Keratinocyte (primary cell): Measurements from ENCODE around the gene TMC7. TPM values are rescaled to one million over a fixed set of nuclear protein-coding genes. Genes with fewer than 3 reads are reported as not detected.

Experiments used
- DNase-seq: peaks from one replicate; pipeline ENCODE4 v3.0.0-alpha.2; 2011; ENCODE audit warnings: low read depth, missing footprints, low spot score
- FAIRE-seq: peaks from 2 replicates; lab custom pipeline; 2011; peaks lifted over from hg19 to GRCh38; lab: Jason Lieb, UNC
- H2AFZ ChIP-seq: 2 replicates; pipeline ENCODE4 v1.6.0; 2012; ENCODE audit warnings: low read length, control low read depth, inconsistent platforms; ENCODE audit not compliant: control insufficient read depth
- H3K27ac ChIP-seq: 2 replicates; pipeline ENCODE4 v1.5.1; 2011; ENCODE audit warnings: low read length; ENCODE audit not compliant: control insufficient read depth, insufficient read depth
- H3K27me3 ChIP-seq: 3 replicates; pipeline ENCODE4 v1.6.0; 2011; ENCODE audit warnings: low read length; ENCODE audit not compliant: control insufficient read depth, insufficient read depth; ENCODE audit errors: extremely low read depth
- H3K36me3 ChIP-seq, 2 experiments: 2 replicates in 1 of 2; 3 replicates in 1 of 2; pipeline ENCODE4 v1.5.1; 2011; ENCODE audit warnings: low read length in 2 of 2, mild to moderate bottlenecking in 1 of 2; ENCODE audit not compliant: control insufficient read depth in 2 of 2, insufficient read depth in 2 of 2; ENCODE audit errors: extremely low read depth in 1 of 2
- H3K4me1 ChIP-seq: 3 replicates; pipeline ENCODE4 v1.5.1; 2011; ENCODE audit warnings: low read length; ENCODE audit not compliant: control insufficient read depth, insufficient read depth; ENCODE audit errors: extremely low read depth
- H3K4me2 ChIP-seq: 3 replicates; pipeline ENCODE4 v1.6.0; 2011; ENCODE audit warnings: low read depth, low read length; ENCODE audit not compliant: control insufficient read depth, insufficient read depth; ENCODE audit errors: extremely low read depth
- H3K4me3 ChIP-seq, 3 experiments: fragments of 200-600 bp in 1 of 3; sonication (generic) in 1 of 3; 2 replicates in 2 of 3; 3 replicates in 1 of 3; pipeline ENCODE4 v1.5.1; 2011 to 2016; ENCODE audit warnings: low read length in 3 of 3, mild to moderate bottlenecking in 3 of 3, control low read depth in 2 of 3, inconsistent platforms in 1 of 3, low read depth in 1 of 3, mixed read lengths in 1 of 3, mixed run types in 1 of 3, moderate library complexity in 1 of 3; ENCODE audit not compliant: control insufficient read depth in 2 of 3, insufficient read depth in 2 of 3; ENCODE audit errors: extremely low read depth in 1 of 3
- H3K79me2 ChIP-seq: 2 replicates; pipeline ENCODE4 v1.6.0; 2012; ENCODE audit warnings: low read length; ENCODE audit not compliant: control insufficient read depth, insufficient read depth
- H3K9ac ChIP-seq: 3 replicates; pipeline ENCODE4 v1.6.0; 2011; ENCODE audit warnings: low read length; ENCODE audit not compliant: control insufficient read depth, insufficient read depth; ENCODE audit errors: extremely low read depth
- H3K9me1 ChIP-seq: 3 replicates; pipeline ENCODE4 v1.6.0; 2011; ENCODE audit warnings: low read length; ENCODE audit not compliant: control insufficient read depth, insufficient read depth; ENCODE audit errors: extremely low read depth
- H3K9me3 ChIP-seq: 2 replicates; pipeline ENCODE4 v1.5.1; 2012; ENCODE audit warnings: low read depth, low read length; ENCODE audit not compliant: control insufficient read depth
- H4K20me1 ChIP-seq: 3 replicates; pipeline ENCODE4 v1.6.0; 2011; ENCODE audit warnings: low read length; ENCODE audit not compliant: control insufficient read depth, insufficient read depth; ENCODE audit errors: extremely low read depth
- EZH2 ChIP-seq: IDR thresholded peaks from one replicate; pipeline ENCODE4 v1.6.1; 2012; ENCODE audit warnings: inconsistent platforms, mild to moderate bottlenecking, low read length, moderate library complexity
- dilution Hi-C: fragments of 300-500 bp; cut with MboI; formaldehyde crosslinking; loops from one replicate; pipeline ENCODE4 v1.7.0; 2020; ENCODE audit warnings: low sequenced_read_pairs; ENCODE audit not compliant: extremely low pct_ligation_motif_present
- polyA plus RNA-seq, 5 experiments: library from polyadenylated mRNA; depleted of rRNA in 3 of 5; stranded (reverse) in 3 of 5; stranded (forward) in 1 of 5; unstranded in 1 of 5; fragments of >200 nt; gene quantifications; 1 replicate in 1 of 5; 2 replicates in 3 of 5; 3 replicates in 1 of 5; pipeline versions ENCODE4 v1.2.1 to v1.2.3, GENCODE V29; 2011 to 2012; ENCODE audit warnings: missing spikeins in 2 of 5, low read depth in 1 of 5, low replicate concordance in 1 of 5
- TF ChIP-seq, protein P1 (sequence below), 3 experiments: IDR thresholded peaks in 1 of 3; conservative IDR thresholded peaks in 1 of 3; optimal IDR thresholded peaks in 1 of 3; 2 replicates in 2 of 3; 3 replicates in 1 of 3; pipeline versions ENCODE3 to v1.5.1; 2011; ENCODE audit warnings: low read length in 3 of 3, mild to moderate bottlenecking in 3 of 3, moderate library complexity in 2 of 3, control low read depth in 1 of 3, inconsistent platforms in 1 of 3; ENCODE audit not compliant: insufficient read depth in 2 of 3; ENCODE audit errors: extremely low read depth in 1 of 3

Gene TMC7
- polyA plus RNA-seq, 1 donor (not counting 4 experiments of a cell fraction or from before 2014, with no cell fraction given): 8.5 TPM

DNA sequence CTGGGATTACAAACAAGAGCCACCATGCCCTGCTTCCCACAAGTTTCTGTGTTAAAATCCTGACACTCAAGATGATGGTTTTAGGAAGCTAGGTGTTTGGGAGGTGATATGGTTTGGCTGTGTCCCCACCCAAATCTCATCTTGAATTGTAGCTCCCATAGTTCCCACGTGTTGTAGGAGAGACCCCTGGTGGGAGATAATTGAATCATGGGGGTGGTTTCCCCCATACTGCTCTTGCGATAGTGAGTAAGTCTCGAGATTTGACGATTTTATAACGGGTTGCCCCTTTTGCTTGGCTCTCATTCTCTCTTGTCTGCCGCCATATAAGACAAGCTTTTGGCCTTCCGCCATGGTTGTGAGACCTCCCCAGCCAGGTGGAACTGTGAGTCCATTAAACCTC lies 40.3 kb upstream of the TMC7 start:
- TF ChIP-seq EZH2: no peak
- TF ChIP-seq, protein P1, sequence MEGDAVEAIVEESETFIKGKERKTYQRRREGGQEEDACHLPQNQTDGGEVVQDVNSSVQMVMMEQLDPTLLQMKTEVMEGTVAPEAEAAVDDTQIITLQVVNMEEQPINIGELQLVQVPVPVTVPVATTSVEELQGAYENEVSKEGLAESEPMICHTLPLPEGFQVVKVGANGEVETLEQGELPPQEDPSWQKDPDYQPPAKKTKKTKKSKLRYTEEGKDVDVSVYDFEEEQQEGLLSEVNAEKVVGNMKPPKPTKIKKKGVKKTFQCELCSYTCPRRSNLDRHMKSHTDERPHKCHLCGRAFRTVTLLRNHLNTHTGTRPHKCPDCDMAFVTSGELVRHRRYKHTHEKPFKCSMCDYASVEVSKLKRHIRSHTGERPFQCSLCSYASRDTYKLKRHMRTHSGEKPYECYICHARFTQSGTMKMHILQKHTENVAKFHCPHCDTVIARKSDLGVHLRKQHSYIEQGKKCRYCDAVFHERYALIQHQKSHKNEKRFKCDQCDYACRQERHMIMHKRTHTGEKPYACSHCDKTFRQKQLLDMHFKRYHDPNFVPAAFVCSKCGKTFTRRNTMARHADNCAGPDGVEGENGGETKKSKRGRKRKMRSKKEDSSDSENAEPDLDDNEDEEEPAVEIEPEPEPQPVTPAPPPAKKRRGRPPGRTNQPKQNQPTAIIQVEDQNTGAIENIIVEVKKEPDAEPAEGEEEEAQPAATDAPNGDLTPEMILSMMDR (optimal IDR thresholded peaks at IDR 0.05 in 1 of 3, IDR thresholded peaks at IDR 0.05 in 1 of 3, conservative IDR thresholded peaks at IDR 0.05 in 1 of 3; ENCODE audit: extremely low read depth in 1 of 3, insufficient read depth in 2 of 3, low read length in 3 of 3): no peak
- Histone ChIP-seq H2AFZ (no peak overlapping the region), H3K4me2 (no peak overlapping the region), H4K20me1 (no peaks in the 10 kb centered on the region), H3K9me1 (no peaks in the 10 kb centered on the region), H3K27me3 (no peaks in the 10 kb centered on the region), H3K27ac (no peak overlapping the region), H3K9me3 (no peaks in the 10 kb centered on the region), H3K4me1 (peaks cover 2% of the 10 kb centered on the region), H3K4me3 (no peak overlapping the region), H3K36me3 (no peaks in the 10 kb centered on the region), H3K79me2 (no peaks in the 10 kb centered on the region), H3K9ac (no peak overlapping the region)
- FAIRE-seq: no peak
- dilution Hi-C loops: no loop called here
- DNase-seq: no peak

DNA sequence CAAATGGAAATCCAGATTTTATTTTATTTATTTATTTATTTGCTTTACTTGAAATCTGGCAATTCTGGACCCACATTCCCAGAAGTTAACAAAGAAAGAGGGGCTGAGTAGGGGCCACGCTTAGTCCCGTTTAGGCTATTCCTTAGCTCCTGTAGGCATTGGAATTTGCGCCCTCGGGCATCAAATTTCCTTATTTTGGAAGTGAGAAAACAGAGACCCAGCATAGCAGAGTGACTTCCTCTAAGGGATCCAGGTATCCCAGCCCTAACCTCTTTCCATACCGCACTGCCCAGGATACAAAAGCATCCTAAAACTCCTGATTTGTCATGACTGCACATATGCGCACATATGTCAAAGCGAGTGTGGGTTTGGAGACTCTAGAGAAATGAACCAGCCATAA lies 38.5 kb upstream of the TMC7 start:
- FAIRE-seq: no peak
- dilution Hi-C loops: no loop called here
- TF ChIP-seq EZH2: no peak
- TF ChIP-seq, protein P1 (optimal IDR thresholded peaks at IDR 0.05 in 1 of 3, IDR thresholded peaks at IDR 0.05 in 1 of 3, conservative IDR thresholded peaks at IDR 0.05 in 1 of 3; ENCODE audit: extremely low read depth in 1 of 3, insufficient read depth in 2 of 3, low read length in 3 of 3): no peak

More for the DNA sequence above, 38.5 kb upstream of the TMC7 start:
- H3K79me2 ChIP-seq: no peaks in the 10 kb centered on the region
- no peaks in the 10 kb centered on the region for H3K9me1 ChIP-seq
- H3K27me3 ChIP-seq: no peaks in the 10 kb centered on the region
- no peak overlapping the region for H3K27ac ChIP-seq
- H4K20me1 ChIP-seq: no peaks in the 10 kb centered on the region
- DNase-seq: no peak
- no peaks in the 10 kb centered on the region for H3K36me3 ChIP-seq
- no peak overlapping the region for H3K4me2 ChIP-seq
- no peak overlapping the region for H3K4me3 ChIP-seq
- no peak overlapping the region for H2AFZ ChIP-seq
- peaks cover 2% of the 10 kb centered on the region for H3K4me1 ChIP-seq
- no peak overlapping the region for H3K9ac ChIP-seq
- no peaks in the 10 kb centered on the region for H3K9me3 ChIP-seq
